HEK293 (cell line): ENCODE measurements around the gene ZNF646.

Source experiments
- FEZF1 ChIP-seq: fragments of 450-650 bp; formaldehyde crosslinking; IDR thresholded peaks from 2 replicates; pipeline ENCODE4 v1.5.1; 2016; ENCODE audit warnings: missing biosample characterization, missing genetic modification characterization
- HOXC10 ChIP-seq: sonication (generic); formaldehyde crosslinking; IDR thresholded peaks from 2 replicates; pipeline ENCODE4 v1.8.1; 2023; ENCODE audit warnings: mild to moderate bottlenecking, missing genetic modification reagents
- KLF10 ChIP-seq: fragments of 450-650 bp; IDR thresholded peaks from 2 replicates; pipeline ENCODE4 v1.5.1; 2018; ENCODE audit warnings: missing biosample characterization, mild to moderate bottlenecking, missing genetic modification characterization
- REPIN1 ChIP-seq: fragments of 450-650 bp; formaldehyde crosslinking; IDR thresholded peaks from 2 replicates; pipeline ENCODE4 v1.5.1; 2017; ENCODE audit warnings: missing biosample characterization, missing genetic modification characterization, low read depth
- SCRT2 ChIP-seq: fragments of 450-650 bp; formaldehyde crosslinking; IDR thresholded peaks from 2 replicates; pipeline ENCODE4 v1.5.1; 2016; ENCODE audit warnings: missing biosample characterization, missing genetic modification characterization
- ZBTB1 ChIP-seq: fragments of 450-650 bp; formaldehyde crosslinking; IDR thresholded peaks from 2 replicates; pipeline ENCODE4 v1.5.1; 2016; ENCODE audit warnings: missing biosample characterization, missing genetic modification characterization
- ZNF112 ChIP-seq: fragments of 450-650 bp; formaldehyde crosslinking; IDR thresholded peaks from 2 replicates; pipeline ENCODE4 v1.5.0; 2017; ENCODE audit warnings: missing biosample characterization, missing genetic modification characterization
- ZNF138 ChIP-seq: fragments of 450-650 bp; formaldehyde crosslinking; IDR thresholded peaks from 2 replicates; pipeline ENCODE4 v1.5.1; 2016; ENCODE audit warnings: missing biosample characterization, missing genetic modification characterization, borderline replicate concordance
- ZNF266 ChIP-seq: fragments of 450-650 bp; formaldehyde crosslinking; IDR thresholded peaks from 2 replicates; pipeline ENCODE4 v1.5.1; 2016; ENCODE audit warnings: missing biosample characterization, missing genetic modification characterization, low read depth
- ZNF404 ChIP-seq: fragments of 450-650 bp; formaldehyde crosslinking; IDR thresholded peaks from 2 replicates; pipeline ENCODE4 v1.5.1; 2017; ENCODE audit warnings: missing biosample characterization, missing genetic modification characterization
- ZNF426 ChIP-seq: fragments of 450-650 bp; formaldehyde crosslinking; IDR thresholded peaks from 2 replicates; pipeline ENCODE4 v1.5.1; 2017; ENCODE audit warnings: missing biosample characterization, missing genetic modification characterization, mild to moderate bottlenecking, inconsistent platforms, moderate library complexity
- ZNF433 ChIP-seq: fragments of 450-650 bp; formaldehyde crosslinking; IDR thresholded peaks from 2 replicates; pipeline ENCODE4 v1.5.1; 2016; ENCODE audit warnings: missing biosample characterization, missing genetic modification characterization, low read depth
- ZNF585B ChIP-seq: fragments of 450-650 bp; formaldehyde crosslinking; IDR thresholded peaks from 2 replicates; pipeline ENCODE4 v1.5.1; 2016; ENCODE audit warnings: missing biosample characterization, missing genetic modification characterization
- ZNF664 ChIP-seq: fragments of 450-650 bp; formaldehyde crosslinking; IDR thresholded peaks from 2 replicates; pipeline ENCODE4 v1.5.1; 2016; ENCODE audit warnings: missing biosample characterization, missing genetic modification characterization
- ZNF670 ChIP-seq: fragments of 450-650 bp; formaldehyde crosslinking; IDR thresholded peaks from 2 replicates; pipeline ENCODE4 v1.5.1; 2016; ENCODE audit warnings: missing biosample characterization, missing genetic modification characterization, low read depth
- ZNF677 ChIP-seq: fragments of 450-650 bp; IDR thresholded peaks from 2 replicates; pipeline ENCODE4 v1.5.0; 2018; ENCODE audit warnings: missing biosample characterization, mild to moderate bottlenecking, missing genetic modification characterization, moderate library complexity
- TF ChIP-seq, protein P1 (sequence below): fragments of 450-650 bp; formaldehyde crosslinking; IDR thresholded peaks from 2 replicates; pipeline ENCODE4 v1.5.1; 2016; ENCODE audit warnings: missing biosample characterization, missing genetic modification characterization, borderline replicate concordance
- TF ChIP-seq, protein P2 (sequence below): fragments of 450-650 bp; formaldehyde crosslinking; conservative IDR thresholded peaks from 2 replicates; pipeline ENCODE4 v1.5.1; 2016; ENCODE audit warnings: low read depth, missing biosample characterization, missing genetic modification characterization
- TF ChIP-seq, protein P3 (sequence below): fragments of 450-650 bp; formaldehyde crosslinking; IDR thresholded peaks from 2 replicates; pipeline ENCODE4 v1.5.1; 2016; ENCODE audit warnings: missing biosample characterization, missing genetic modification characterization
- TF ChIP-seq, protein P4 (sequence below): IDR thresholded peaks from 2 replicates; pipeline ENCODE4 v1.6.1; 2011; ENCODE audit warnings: mild to moderate bottlenecking, low read depth, low read length, borderline replicate concordance
- TF ChIP-seq, protein P5 (sequence below): fragments of 450-650 bp; formaldehyde crosslinking; IDR thresholded peaks from 2 replicates; pipeline ENCODE4 v1.5.1; 2016; ENCODE audit warnings: missing biosample characterization, missing genetic modification characterization
- TF ChIP-seq, protein P6 (sequence below): fragments of 450-650 bp; formaldehyde crosslinking; IDR thresholded peaks from 2 replicates; pipeline ENCODE4 v1.5.1; 2016; ENCODE audit warnings: missing biosample characterization, missing genetic modification characterization
- TF ChIP-seq, protein P7 (sequence below): fragments of 450-650 bp; formaldehyde crosslinking; IDR thresholded peaks from 2 replicates; pipeline ENCODE4 v1.5.1; 2017; ENCODE audit warnings: missing biosample characterization, missing genetic modification characterization

The ZNF646 gene

DNA sequence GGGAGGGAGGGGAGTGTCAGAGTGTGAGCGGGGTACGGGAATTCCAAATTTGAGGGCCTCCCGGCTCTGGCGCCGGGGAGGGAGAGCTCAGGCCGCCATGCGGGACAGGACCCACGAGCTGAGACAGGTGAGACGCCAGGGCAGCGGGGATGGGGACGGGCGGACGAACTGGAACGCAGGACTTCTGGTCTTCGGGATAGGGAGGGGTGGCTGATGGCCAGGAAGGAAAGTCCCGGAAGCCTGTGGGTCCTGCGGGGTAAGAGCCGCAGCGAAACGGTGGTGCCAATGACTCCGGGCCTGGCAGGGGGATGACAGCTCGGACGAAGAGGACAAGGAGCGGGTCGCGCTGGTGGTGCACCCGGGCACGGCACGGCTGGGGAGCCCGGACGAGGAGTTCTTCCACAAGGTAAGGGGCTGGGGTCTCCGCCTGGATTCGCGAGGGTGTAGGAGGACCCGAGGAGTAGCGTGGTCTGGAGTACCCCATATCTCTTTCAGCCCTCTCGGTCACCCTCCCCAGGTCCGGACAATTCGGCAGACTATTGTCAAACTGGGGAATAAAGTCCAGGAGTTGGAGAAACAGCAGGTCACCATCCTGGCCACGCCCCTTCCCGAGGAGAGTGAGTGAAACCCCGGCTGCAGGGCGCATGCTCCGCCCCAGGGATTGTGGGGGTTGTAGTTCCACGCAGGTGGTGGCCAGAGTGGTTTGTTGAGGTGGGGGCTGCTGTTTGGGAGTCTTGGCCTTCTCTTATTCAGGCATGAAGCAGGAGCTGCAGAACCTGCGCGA, 40.3 kb upstream of the ZNF646 start (continued):
- TF ChIP-seq, protein P1, sequence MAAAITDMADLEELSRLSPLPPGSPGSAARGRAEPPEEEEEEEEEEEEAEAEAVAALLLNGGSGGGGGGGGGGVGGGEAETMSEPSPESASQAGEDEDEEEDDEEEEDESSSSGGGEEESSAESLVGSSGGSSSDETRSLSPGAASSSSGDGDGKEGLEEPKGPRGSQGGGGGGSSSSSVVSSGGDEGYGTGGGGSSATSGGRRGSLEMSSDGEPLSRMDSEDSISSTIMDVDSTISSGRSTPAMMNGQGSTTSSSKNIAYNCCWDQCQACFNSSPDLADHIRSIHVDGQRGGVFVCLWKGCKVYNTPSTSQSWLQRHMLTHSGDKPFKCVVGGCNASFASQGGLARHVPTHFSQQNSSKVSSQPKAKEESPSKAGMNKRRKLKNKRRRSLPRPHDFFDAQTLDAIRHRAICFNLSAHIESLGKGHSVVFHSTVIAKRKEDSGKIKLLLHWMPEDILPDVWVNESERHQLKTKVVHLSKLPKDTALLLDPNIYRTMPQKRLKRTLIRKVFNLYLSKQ (tag by site-specific recombination) = no peak
- TF ChIP-seq ZNF266 (no peak), ZNF426 (no peak), ZNF585B (tag by site-specific recombination) (no peak), HOXC10 (CRISPR knock-in tag) (no peak), REPIN1 (peak; percentile 42; the same call in 1 of the 2 replicates), ZNF138 (tag by site-specific recombination) (no peak), KLF10 (tag by site-specific recombination) (no peak), ZNF664 (tag by site-specific recombination) (no peak), ZNF677 (tag by site-specific recombination) (no peak), FEZF1 (tag by site-specific recombination) (no peak), ZNF404 (no peak), ZNF670 (tag by site-specific recombination) (no peak), ZNF433 (tag by site-specific recombination) (no peak), ZNF112 (tag by site-specific recombination) (no peak), ZBTB1 (tag by site-specific recombination) (no peak), SCRT2 (peak; percentile 16; the same call in 1 of the 2 replicates)
- TF ChIP-seq, protein P2, sequence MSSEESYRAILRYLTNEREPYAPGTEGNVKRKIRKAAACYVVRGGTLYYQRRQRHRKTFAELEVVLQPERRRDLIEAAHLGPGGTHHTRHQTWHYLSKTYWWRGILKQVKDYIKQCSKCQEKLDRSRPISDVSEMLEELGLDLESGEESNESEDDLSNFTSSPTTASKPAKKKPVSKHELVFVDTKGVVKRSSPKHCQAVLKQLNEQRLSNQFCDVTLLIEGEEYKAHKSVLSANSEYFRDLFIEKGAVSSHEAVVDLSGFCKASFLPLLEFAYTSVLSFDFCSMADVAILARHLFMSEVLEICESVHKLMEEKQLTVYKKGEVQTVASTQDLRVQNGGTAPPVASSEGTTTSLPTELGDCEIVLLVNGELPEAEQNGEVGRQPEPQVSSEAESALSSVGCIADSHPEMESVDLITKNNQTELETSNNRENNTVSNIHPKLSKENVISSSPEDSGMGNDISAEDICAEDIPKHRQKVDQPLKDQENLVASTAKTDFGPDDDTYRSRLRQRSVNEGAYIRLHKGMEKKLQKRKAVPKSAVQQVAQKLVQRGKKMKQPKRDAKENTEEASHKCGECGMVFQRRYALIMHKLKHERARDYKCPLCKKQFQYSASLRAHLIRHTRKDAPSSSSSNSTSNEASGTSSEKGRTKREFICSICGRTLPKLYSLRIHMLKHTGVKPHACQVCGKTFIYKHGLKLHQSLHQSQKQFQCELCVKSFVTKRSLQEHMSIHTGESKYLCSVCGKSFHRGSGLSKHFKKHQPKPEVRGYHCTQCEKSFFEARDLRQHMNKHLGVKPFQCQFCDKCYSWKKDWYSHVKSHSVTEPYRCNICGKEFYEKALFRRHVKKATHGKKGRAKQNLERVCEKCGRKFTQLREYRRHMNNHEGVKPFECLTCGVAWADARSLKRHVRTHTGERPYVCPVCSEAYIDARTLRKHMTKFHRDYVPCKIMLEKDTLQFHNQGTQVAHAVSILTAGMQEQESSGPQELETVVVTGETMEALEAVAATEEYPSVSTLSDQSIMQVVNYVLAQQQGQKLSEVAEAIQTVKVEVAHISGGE = peak; percentile 31
- TF ChIP-seq, protein P3, sequence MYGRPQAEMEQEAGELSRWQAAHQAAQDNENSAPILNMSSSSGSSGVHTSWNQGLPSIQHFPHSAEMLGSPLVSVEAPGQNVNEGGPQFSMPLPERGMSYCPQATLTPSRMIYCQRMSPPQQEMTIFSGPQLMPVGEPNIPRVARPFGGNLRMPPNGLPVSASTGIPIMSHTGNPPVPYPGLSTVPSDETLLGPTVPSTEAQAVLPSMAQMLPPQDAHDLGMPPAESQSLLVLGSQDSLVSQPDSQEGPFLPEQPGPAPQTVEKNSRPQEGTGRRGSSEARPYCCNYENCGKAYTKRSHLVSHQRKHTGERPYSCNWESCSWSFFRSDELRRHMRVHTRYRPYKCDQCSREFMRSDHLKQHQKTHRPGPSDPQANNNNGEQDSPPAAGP (tag by site-specific recombination) = no peak; the same call in 1 of the 2 replicates
- TF ChIP-seq, protein P4, sequence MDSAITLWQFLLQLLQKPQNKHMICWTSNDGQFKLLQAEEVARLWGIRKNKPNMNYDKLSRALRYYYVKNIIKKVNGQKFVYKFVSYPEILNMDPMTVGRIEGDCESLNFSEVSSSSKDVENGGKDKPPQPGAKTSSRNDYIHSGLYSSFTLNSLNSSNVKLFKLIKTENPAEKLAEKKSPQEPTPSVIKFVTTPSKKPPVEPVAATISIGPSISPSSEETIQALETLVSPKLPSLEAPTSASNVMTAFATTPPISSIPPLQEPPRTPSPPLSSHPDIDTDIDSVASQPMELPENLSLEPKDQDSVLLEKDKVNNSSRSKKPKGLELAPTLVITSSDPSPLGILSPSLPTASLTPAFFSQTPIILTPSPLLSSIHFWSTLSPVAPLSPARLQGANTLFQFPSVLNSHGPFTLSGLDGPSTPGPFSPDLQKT = no peak
- TF ChIP-seq, protein P5, sequence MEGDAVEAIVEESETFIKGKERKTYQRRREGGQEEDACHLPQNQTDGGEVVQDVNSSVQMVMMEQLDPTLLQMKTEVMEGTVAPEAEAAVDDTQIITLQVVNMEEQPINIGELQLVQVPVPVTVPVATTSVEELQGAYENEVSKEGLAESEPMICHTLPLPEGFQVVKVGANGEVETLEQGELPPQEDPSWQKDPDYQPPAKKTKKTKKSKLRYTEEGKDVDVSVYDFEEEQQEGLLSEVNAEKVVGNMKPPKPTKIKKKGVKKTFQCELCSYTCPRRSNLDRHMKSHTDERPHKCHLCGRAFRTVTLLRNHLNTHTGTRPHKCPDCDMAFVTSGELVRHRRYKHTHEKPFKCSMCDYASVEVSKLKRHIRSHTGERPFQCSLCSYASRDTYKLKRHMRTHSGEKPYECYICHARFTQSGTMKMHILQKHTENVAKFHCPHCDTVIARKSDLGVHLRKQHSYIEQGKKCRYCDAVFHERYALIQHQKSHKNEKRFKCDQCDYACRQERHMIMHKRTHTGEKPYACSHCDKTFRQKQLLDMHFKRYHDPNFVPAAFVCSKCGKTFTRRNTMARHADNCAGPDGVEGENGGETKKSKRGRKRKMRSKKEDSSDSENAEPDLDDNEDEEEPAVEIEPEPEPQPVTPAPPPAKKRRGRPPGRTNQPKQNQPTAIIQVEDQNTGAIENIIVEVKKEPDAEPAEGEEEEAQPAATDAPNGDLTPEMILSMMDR = no peak
- TF ChIP-seq, protein P6, sequence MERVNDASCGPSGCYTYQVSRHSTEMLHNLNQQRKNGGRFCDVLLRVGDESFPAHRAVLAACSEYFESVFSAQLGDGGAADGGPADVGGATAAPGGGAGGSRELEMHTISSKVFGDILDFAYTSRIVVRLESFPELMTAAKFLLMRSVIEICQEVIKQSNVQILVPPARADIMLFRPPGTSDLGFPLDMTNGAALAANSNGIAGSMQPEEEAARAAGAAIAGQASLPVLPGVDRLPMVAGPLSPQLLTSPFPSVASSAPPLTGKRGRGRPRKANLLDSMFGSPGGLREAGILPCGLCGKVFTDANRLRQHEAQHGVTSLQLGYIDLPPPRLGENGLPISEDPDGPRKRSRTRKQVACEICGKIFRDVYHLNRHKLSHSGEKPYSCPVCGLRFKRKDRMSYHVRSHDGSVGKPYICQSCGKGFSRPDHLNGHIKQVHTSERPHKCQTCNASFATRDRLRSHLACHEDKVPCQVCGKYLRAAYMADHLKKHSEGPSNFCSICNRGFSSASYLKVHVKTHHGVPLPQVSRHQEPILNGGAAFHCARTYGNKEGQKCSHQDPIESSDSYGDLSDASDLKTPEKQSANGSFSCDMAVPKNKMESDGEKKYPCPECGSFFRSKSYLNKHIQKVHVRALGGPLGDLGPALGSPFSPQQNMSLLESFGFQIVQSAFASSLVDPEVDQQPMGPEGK (tag by site-specific recombination) = peak; percentile 74
- TF ChIP-seq, protein P7, sequence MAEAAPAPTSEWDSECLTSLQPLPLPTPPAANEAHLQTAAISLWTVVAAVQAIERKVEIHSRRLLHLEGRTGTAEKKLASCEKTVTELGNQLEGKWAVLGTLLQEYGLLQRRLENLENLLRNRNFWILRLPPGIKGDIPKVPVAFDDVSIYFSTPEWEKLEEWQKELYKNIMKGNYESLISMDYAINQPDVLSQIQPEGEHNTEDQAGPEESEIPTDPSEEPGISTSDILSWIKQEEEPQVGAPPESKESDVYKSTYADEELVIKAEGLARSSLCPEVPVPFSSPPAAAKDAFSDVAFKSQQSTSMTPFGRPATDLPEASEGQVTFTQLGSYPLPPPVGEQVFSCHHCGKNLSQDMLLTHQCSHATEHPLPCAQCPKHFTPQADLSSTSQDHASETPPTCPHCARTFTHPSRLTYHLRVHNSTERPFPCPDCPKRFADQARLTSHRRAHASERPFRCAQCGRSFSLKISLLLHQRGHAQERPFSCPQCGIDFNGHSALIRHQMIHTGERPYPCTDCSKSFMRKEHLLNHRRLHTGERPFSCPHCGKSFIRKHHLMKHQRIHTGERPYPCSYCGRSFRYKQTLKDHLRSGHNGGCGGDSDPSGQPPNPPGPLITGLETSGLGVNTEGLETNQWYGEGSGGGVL (tag by site-specific recombination) = no peak; the same call in 1 of the 2 replicates
